Measurements from ENCODE around the gene PLXNA4.

Gene PLXNA4

GRCh38 chr7:132075515-132075914 is 500.8 kb downstream of the PLXNA4 start:
- DNase-seq, result no peak

- DNase-seq, result no peak
Measured at GRCh38 chr7:132073920-132074589, 502.2 kb downstream of the PLXNA4 start.
